ENCODE data around the gene NFASC. TPM values are rescaled to one million over a fixed set of nuclear protein-coding genes. Genes with fewer than 3 reads are reported as not detected.

The NFASC gene
- total RNA-seq, 2 experiments from 2014 or later, result not detected

DNA sequence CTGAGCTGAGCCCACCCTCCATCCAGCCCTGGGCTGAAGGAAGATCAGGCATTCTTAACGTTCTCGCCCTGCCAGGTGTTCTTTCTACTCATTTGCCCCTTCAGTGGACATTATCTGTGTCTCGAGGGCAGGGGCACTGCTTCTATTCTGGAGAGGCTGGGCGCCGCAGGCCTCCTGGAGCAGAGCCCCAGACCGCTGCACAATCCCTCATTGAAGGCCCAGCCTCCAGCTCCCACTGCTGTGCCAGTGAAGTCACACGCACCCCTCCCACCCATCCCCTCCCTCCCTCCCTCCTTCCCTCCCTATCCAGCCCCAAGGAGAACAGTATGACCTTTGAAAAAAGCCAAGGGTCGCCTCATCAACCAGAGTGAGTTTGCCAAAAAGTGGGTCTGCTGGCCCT, 76.7 kb downstream of the NFASC start:
- TF ChIP-seq, protein P1, sequence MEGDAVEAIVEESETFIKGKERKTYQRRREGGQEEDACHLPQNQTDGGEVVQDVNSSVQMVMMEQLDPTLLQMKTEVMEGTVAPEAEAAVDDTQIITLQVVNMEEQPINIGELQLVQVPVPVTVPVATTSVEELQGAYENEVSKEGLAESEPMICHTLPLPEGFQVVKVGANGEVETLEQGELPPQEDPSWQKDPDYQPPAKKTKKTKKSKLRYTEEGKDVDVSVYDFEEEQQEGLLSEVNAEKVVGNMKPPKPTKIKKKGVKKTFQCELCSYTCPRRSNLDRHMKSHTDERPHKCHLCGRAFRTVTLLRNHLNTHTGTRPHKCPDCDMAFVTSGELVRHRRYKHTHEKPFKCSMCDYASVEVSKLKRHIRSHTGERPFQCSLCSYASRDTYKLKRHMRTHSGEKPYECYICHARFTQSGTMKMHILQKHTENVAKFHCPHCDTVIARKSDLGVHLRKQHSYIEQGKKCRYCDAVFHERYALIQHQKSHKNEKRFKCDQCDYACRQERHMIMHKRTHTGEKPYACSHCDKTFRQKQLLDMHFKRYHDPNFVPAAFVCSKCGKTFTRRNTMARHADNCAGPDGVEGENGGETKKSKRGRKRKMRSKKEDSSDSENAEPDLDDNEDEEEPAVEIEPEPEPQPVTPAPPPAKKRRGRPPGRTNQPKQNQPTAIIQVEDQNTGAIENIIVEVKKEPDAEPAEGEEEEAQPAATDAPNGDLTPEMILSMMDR (IDR thresholded peaks at IDR 0.05), result no peak
- CTCF ChIA-PET, result no interaction called here
- POLR2A ChIA-PET, result no interaction called here
- Histone ChIP-seq H3K36me3 (ENCODE audit: insufficient read depth, low read length) (no peaks in the 10 kb centered on the region), H3K4me3 (ENCODE audit: low read length) (no peak overlapping the region), H3K27ac (ENCODE audit: low read depth in 1 of 2, low read length in 2 of 2) (no peak overlapping the region), H3K9me3 (ENCODE audit: control insufficient read depth in 1 of 2, insufficient read depth in 1 of 2, low read length in 2 of 2) (no peaks in the 10 kb centered on the region), H3K27me3 (ENCODE audit: control insufficient read depth in 1 of 2, insufficient read depth in 2 of 2, low read length in 2 of 2) (peaks cover 0 to 7% of the 10 kb centered on the region in 2 experiments), H3K4me1 (ENCODE audit: insufficient read depth, low read length) (no peaks in the 10 kb centered on the region)
- no peak overlapping the region for H3K27ac Mint-ChIP-seq
- ATAC-seq (ENCODE audit: poor library complexity) (no peak), DNase-seq (no peak)
- H3K36me3 Mint-ChIP-seq (ENCODE audit: low read depth), result no peaks in the 10 kb centered on the region
- H3K27me3 Mint-ChIP-seq, result peaks cover 24% of the 10 kb centered on the region
- no peaks in the 10 kb centered on the region for H3K9me3 Mint-ChIP-seq
- H3K4me1 Mint-ChIP-seq (ENCODE audit: low read depth), result no peaks in the 10 kb centered on the region
- H3K4me3 Mint-ChIP-seq, result no peak overlapping the region
- intact Hi-C loops (cut with DNase I, micrococcal nuclease), result no loop called here

DNA sequence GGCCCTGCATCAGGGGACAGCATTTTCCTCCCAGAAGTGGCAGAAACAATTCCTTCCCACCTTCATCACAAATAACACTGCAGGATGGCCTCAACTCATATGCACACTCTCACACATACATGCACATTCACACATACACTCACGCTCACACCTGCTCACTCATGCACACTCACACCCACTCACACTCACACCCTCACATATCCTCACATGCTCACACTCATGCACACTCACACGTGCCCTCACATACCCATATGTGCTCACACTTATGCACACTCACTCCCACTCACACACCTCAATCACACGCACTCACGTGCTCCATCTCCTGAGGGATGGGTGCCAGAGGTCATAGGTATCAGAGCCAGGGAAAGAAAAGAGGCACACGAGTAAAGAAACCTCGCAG, 77.1 kb downstream of the NFASC start:
- no peak overlapping the region for H3K27ac ChIP-seq (ENCODE audit: low read depth in 1 of 2, low read length in 2 of 2)
- CTCF ChIA-PET, result no interaction called here
- Mint-ChIP-seq H3K36me3 (ENCODE audit: low read depth) (no peaks in the 10 kb centered on the region), H3K27me3 (peaks cover 22% of the 10 kb centered on the region), H3K4me1 (ENCODE audit: low read depth) (no peaks in the 10 kb centered on the region), H3K9me3 (no peaks in the 10 kb centered on the region), H3K27ac (no peak overlapping the region), H3K4me3 (no peak overlapping the region)
- no peak for DNase-seq
- no peaks in the 10 kb centered on the region for H3K9me3 ChIP-seq (ENCODE audit: control insufficient read depth in 1 of 2, insufficient read depth in 1 of 2, low read length in 2 of 2)
- no peaks in the 10 kb centered on the region for H3K4me1 ChIP-seq (ENCODE audit: insufficient read depth, low read length)
- peaks cover 0 to 7% of the 10 kb centered on the region in 2 experiments for H3K27me3 ChIP-seq (ENCODE audit: control insufficient read depth in 1 of 2, insufficient read depth in 2 of 2, low read length in 2 of 2)
- no peak for ATAC-seq (ENCODE audit: poor library complexity)
- TF ChIP-seq, protein P1 (IDR thresholded peaks at IDR 0.05), result no peak
- no peaks in the 10 kb centered on the region for H3K36me3 ChIP-seq (ENCODE audit: insufficient read depth, low read length)
- H3K4me3 ChIP-seq (ENCODE audit: low read length), result no peak overlapping the region
- POLR2A ChIA-PET, result no interaction called here
- intact Hi-C loops (cut with DNase I, micrococcal nuclease), result no loop called here

DNA sequence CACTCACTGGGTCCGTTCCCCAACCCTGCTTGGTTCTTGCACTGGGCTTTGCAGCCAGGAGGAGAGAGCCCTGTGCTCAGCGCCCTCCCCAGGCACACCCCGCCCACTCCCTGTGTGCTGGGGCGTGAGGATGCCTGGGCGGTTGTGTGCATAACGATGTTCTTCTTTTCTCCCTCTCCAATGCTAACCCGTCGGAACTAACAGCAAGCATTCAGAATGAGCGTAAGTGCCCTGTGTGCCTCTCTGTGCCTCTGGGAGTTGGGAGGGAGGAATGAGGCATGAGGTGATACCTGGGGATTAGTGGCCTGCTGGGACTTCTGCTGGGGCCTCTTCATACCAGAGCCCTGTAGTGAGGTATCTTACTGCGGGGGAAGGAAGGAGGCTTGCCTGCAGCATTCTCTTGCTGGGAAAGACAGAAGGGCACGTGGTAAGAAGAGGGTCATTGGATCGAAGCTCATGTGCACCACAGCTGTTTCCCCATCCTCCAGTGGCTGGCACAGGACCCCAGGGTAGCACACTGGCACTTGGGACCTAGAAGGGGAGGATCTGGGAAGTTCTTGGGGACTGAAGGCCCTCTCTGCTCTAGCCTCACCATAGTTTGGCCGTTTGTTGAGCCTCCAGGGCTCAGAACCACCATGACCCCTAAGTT, 79.8 kb downstream of the NFASC start:
- ATAC-seq (ENCODE audit: poor library complexity) (no peak), DNase-seq (no peak)
- Mint-ChIP-seq H3K27ac (no peak overlapping the region), H3K9me3 (no peaks in the 10 kb centered on the region), H3K36me3 (ENCODE audit: low read depth) (no peaks in the 10 kb centered on the region), H3K4me3 (no peak overlapping the region), H3K4me1 (ENCODE audit: low read depth) (no peaks in the 10 kb centered on the region), H3K27me3 (peaks cover 6% of the 10 kb centered on the region)
- Histone ChIP-seq H3K4me1 (ENCODE audit: insufficient read depth, low read length) (no peaks in the 10 kb centered on the region), H3K9me3 (ENCODE audit: control insufficient read depth in 1 of 2, insufficient read depth in 1 of 2, low read length in 2 of 2) (no peaks in the 10 kb centered on the region), H3K36me3 (ENCODE audit: insufficient read depth, low read length) (no peaks in the 10 kb centered on the region), H3K27ac (ENCODE audit: low read depth in 1 of 2, low read length in 2 of 2) (no peak overlapping the region), H3K4me3 (ENCODE audit: low read length) (no peak overlapping the region), H3K27me3 (ENCODE audit: control insufficient read depth in 1 of 2, insufficient read depth in 2 of 2, low read length in 2 of 2) (peaks cover 4 to 6% of the 10 kb centered on the region in 2 experiments)
- CTCF ChIA-PET, result no interaction called here
- intact Hi-C loops (cut with DNase I, micrococcal nuclease), result no loop called here
- TF ChIP-seq, protein P1 (IDR thresholded peaks at IDR 0.05), result no peak
- POLR2A ChIA-PET, result no interaction called here
